AG09309 (cell line): Measurements from ENCODE around the gene CPM.
"Not testable (repeated sequence)": the region's sequence is repeated elsewhere in the genome, so short reads cannot be mapped to it uniquely, and the experiment has no call there.

Experiments used
- DNase-seq: peaks from one replicate; pipeline ENCODE4 v3.0.0-alpha.2; 2010; ENCODE audit warnings: low read depth
- H3K4me3 ChIP-seq: 2 replicates; pipeline ENCODE4 v1.5.1; 2011; ENCODE audit warnings: mild to moderate bottlenecking, low read depth, low read length, moderate library complexity; ENCODE audit not compliant: control insufficient read depth
- CTCF ChIP-seq: IDR thresholded peaks from 2 replicates; pipeline ENCODE4 v1.5.1; 2011; ENCODE audit warnings: mild to moderate bottlenecking, low read depth, low read length, inconsistent platforms; ENCODE audit not compliant: insufficient read depth, control insufficient read depth; ENCODE audit errors: missing control alignments

Gene CPM

GRCh38 chr12:68864604-68865003 lies 68.4 kb downstream of the CPM start:
- TF ChIP-seq CTCF = no peak
- no peak for DNase-seq
- H3K4me3 ChIP-seq = no peak overlapping the region

- not testable (repeated sequence) for DNase-seq, H3K4me3 ChIP-seq
- TF ChIP-seq CTCF = peak; percentile 54
Observed at GRCh38 chr12:68863886-68864454, 69.0 kb downstream of the CPM start.

GRCh38 chr12:68863109-68863770 lies 69.7 kb downstream of the CPM start:
- no peak overlapping the region for H3K4me3 ChIP-seq
- DNase-seq = no peak
- no peak for TF ChIP-seq CTCF

GRCh38 chr12:68861890-68862289 lies 71.1 kb downstream of the CPM start:
- TF ChIP-seq CTCF = no peak
- no peak overlapping the region for H3K4me3 ChIP-seq
- no peak for DNase-seq

GRCh38 chr12:68856510-68856909 lies 76.5 kb downstream of the CPM start:
- no peak overlapping the region for H3K4me3 ChIP-seq
- no peak for DNase-seq
- TF ChIP-seq CTCF = no peak

- no peak for DNase-seq
- TF ChIP-seq CTCF = no peak
- no peak overlapping the region for H3K4me3 ChIP-seq
Observed at GRCh38 chr12:68855771-68856170, 77.2 kb downstream of the CPM start.
